NCI-H187 (cell line): ENCODE data around the gene MPST.

ENCODE experiments used
- DNase-seq, 2 experiments: peaks; one replicate each; lab custom pipeline; 2025; lab: John Stamatoyannopoulos, UW

Gene MPST

GRCh38 chr22:37000676-37001534, 18.6 kb upstream of the MPST start:
- no peak for DNase-seq

GRCh38 chr22:37001826-37002225, 17.7 kb upstream of the MPST start:
- no peak for DNase-seq

GRCh38 chr22:37002633-37003032, 16.9 kb upstream of the MPST start:
- DNase-seq: no peak

GRCh38 chr22:37007651-37008050, 11.9 kb upstream of the MPST start:
- no peak for DNase-seq

- DNase-seq: no peak
Observed at GRCh38 chr22:37008365-37008764, 11.2 kb upstream of the MPST start.

GRCh38 chr22:37009490-37009889, 10.1 kb upstream of the MPST start:
- no peak for DNase-seq

GRCh38 chr22:37010174-37010573, 9.4 kb upstream of the MPST start:
- no peak for DNase-seq

- no peak for DNase-seq
Observed at GRCh38 chr22:37010976-37011375, 8.6 kb upstream of the MPST start.

GRCh38 chr22:37011472-37011871, 8.1 kb upstream of the MPST start:
- no peak for DNase-seq

- no peak for DNase-seq
Observed at GRCh38 chr22:37012262-37012904, 7.2 kb upstream of the MPST start.

- no peak for DNase-seq
Observed at GRCh38 chr22:37012956-37013355, 6.6 kb upstream of the MPST start.

GRCh38 chr22:37014415-37014806, 5.1 kb upstream of the MPST start:
- no peak for DNase-seq

GRCh38 chr22:37014835-37015586, 4.5 kb upstream of the MPST start:
- no peak for DNase-seq

GRCh38 chr22:37015587-37015878, 4.0 kb upstream of the MPST start:
- DNase-seq: no peak

GRCh38 chr22:37016134-37016910, 3.2 kb upstream of the MPST start:
- no peak for DNase-seq

- no peak for DNase-seq
Observed at GRCh38 chr22:37017356-37017755, 2.2 kb upstream of the MPST start.

- no peak for DNase-seq
Observed at GRCh38 chr22:37018086-37018814, 1.3 kb upstream of the MPST start.

- DNase-seq: no peak
Observed at GRCh38 chr22:37018815-37019308, 680 bp upstream of the MPST start.

GRCh38 chr22:37020192-37020479, 594 bp downstream of the MPST start:
- DNase-seq: no peak

GRCh38 chr22:37021041-37021440, 1.5 kb downstream of the MPST start:
- no peak for DNase-seq

GRCh38 chr22:37021710-37022482, 2.4 kb downstream of the MPST start:
- no peak for DNase-seq
